Heart left ventricle (tissue), 16 donors: ENCODE data around the gene RAD51B. TPM values are rescaled to one million over a fixed set of nuclear protein-coding genes. Genes with fewer than 3 reads are reported as not detected.
A peak's percentile ranks its signal among the peaks of the same experiment; 100 is the strongest.

Experiments used
- ATAC-seq, 4 donors: fragments of 200-7000 bp; cut with Tn5 transposase; one replicate each; pipeline ENCODE4 v1.9.1; 2020 to 2022; ENCODE audit warnings: moderate library complexity in 4 of 4, mild to moderate bottlenecking in 3 of 4, moderate number of reproducible peaks in 1 of 4
- DNase-seq, 5 donors: peaks; one replicate each; pipeline ENCODE4 v3.0.0-alpha.2; 2020
- H3K27ac ChIP-seq, 12 donors: fragments of 200-600 bp; sonication (generic) in 4 of 12; one replicate each; pipeline versions ENCODE4 v1.5.0 to v1.8.0; 2016 to 2022; ENCODE audit warnings: mild to moderate bottlenecking in 2 of 12
- H3K27me3 ChIP-seq, 9 donors: fragments of 200-600 bp; sonication (generic) in 2 of 9; one replicate each; pipeline versions ENCODE4 v1.5.1 to v1.8.0; 2016 to 2022; ENCODE audit warnings: mild to moderate bottlenecking in 3 of 9
- H3K36me3 ChIP-seq, 9 donors: fragments of 200-600 bp; sonication (generic) in 2 of 9; one replicate each; pipeline versions ENCODE4 v1.5.0 to v1.8.0; 2018 to 2022; ENCODE audit warnings: mild to moderate bottlenecking in 2 of 9
- H3K4me1 ChIP-seq, 12 donors: fragments of 200-600 bp; sonication (generic) in 4 of 12; one replicate each; pipeline versions ENCODE4 v1.5.0 to v1.8.0; 2016 to 2022; ENCODE audit warnings: mild to moderate bottlenecking in 3 of 12
- H3K4me3 ChIP-seq, 12 donors: fragments of 200-600 bp; sonication (generic) in 4 of 12; one replicate each; pipeline versions ENCODE4 v1.5.0 to v1.8.0; 2017 to 2022; ENCODE audit warnings: mild to moderate bottlenecking in 9 of 12, moderate library complexity in 4 of 12
- H3K9me3 ChIP-seq, 12 donors: fragments of 200-600 bp; sonication (generic) in 4 of 12; one replicate each; pipeline versions ENCODE4 v1.5.0 to v1.8.0; 2016 to 2022; ENCODE audit warnings: mild to moderate bottlenecking in 1 of 12
- CTCF ChIP-seq, 12 donors: fragments of 200-600 bp; sonication (generic) in 4 of 12; IDR thresholded peaks; one replicate each; pipeline versions ENCODE4 v1.5.0 to v1.8.0; 2018 to 2022; ENCODE audit warnings: antibody characterized with exemption in 12 of 12, mild to moderate bottlenecking in 5 of 12
- POLR2A ChIP-seq, 2 donors: fragments of 450-650 bp; IDR thresholded peaks; one replicate each; pipeline ENCODE4 v1.6.1; 2017; ENCODE audit warnings: antibody characterized with exemption in 2 of 2, mild to moderate bottlenecking in 2 of 2, moderate library complexity in 2 of 2
- WGBS, 4 donors: extraction: QIAGEN DNeasy Blood & Tissue Kit in 2 of 4; methylation state at CpG; one replicate each; pipeline versions ENCODE4 v1.1.5 to v1.1.7; 2013 to 2018; 5-methylcytosine and 5-hydroxymethylcytosine counted together
- intact Hi-C, 10 donors: fragments of 100-400 bp; cut with DNase I; formaldehyde crosslinking; loops; one replicate each; pipeline versions ENCODE4 v1.11.1 to v1.14.2; 2022
- polyA plus RNA-seq, 2 donors: library from polyadenylated mRNA; stranded (reverse); fragments of 200-250 nt; gene quantifications; one replicate each; pipeline ENCODE4 v1.2.3, GENCODE V29; 2013
- total RNA-seq, 9 donors: library from RNA; depleted of rRNA in 2 of 9; stranded (reverse); fragments of >200 nt in 2 of 9; fragmentation: NEBNext Ultra II Directional in 3 of 9; extraction: Animal tissue kit (Norgen Biotek cat#: 25700) in 3 of 9; gene quantifications; one replicate each; pipeline versions ENCODE4 v1.1.0 to v1.2.4, GENCODE V29; 2016 to 2023
- donor health status: ischemic (EF 13 %, LVEDD 7.1; RV severe dilation, severe dysfunction).
- donor health status: healthy with polysubstance abuse.
- donor health status: DM: no; HTN: yes; CAD: no.
- donor health status: DM: no; HTN: no; CAD: no.
- donor health status: ischemic (EF 25% LVEDD 6.9; RV normal size, moderate dysfunction).
- donor health status: ischemic (EF 25% LVEDD 5.7; RV mildly dilated, moderate dysfunction).
- donor health status: healthy.
- donor health status: DM: yes; HTN: yes; CAD: no.
- donor health status: ischemic (EF 35%, LVEDD 5.7; RV mildly dilated, moderate dysfunction).
- donor health status: nonischemic (EF 11% LVEDD 7.7; RV severe dilation, severe dysfunction).
- donor health status: DM: yes; HTN: yes; CAD: no.
- donor health status: PGD.
- donor health status: ischemic (EF 29% LVEDD 5.4; RV normal size, mild dysfunction).
- donor health status: nonischemic (EF 23%, LVEDD 6.1; RV moderate dilation, normal function).

RAD51B gene
- total and polyA plus RNA-seq, 11 donors: 1.3 to 11.3 (median 3.2) TPM

- intact Hi-C loops: no loop called here
- ATAC-seq: peak in 1 of 4 donors; percentile 32
- Histone ChIP-seq H3K36me3 (no peaks in the 10 kb centered on the region), H3K4me3 (peak overlapping the region in 2 of 12 donors; percentile 19 to 39), H3K27me3 (no peaks in the 10 kb centered on the region), H3K27ac (peak overlapping the region in 3 of 12 donors; percentile 11 to 78 (median 27)), H3K4me1 (peaks cover 0 to 4% (median 0%) of the 10 kb centered on the region in 12 donors), H3K9me3 (peaks cover 0 to 11% (median 0%) of the 10 kb centered on the region in 12 donors)
- WGBS, 4 donors: 62 to 83% (median 76%) methylated on average over 5 of the region's 5 CpGs
- DNase-seq: no peak
- TF ChIP-seq CTCF (IDR thresholded peaks at IDR 0.05) (no peak), POLR2A (IDR thresholded peaks at IDR 0.05) (no peak)
Observed at GRCh38 chr14:68088451-68088854, 268.9 kb downstream of the RAD51B start.

- H3K4me1 ChIP-seq: peaks cover 0 to 4% (median 0%) of the 10 kb centered on the region in 12 donors
- no peaks in the 10 kb centered on the region for H3K27me3 ChIP-seq
- intact Hi-C loops: no loop called here
- WGBS, 4 donors: 71 to 75% (median 74%) methylated on average over 5 of the region's 5 CpGs
- peak overlapping the region in 4 of 12 donors; percentile 1 to 78 (median 19) for H3K27ac ChIP-seq
- peaks cover 0 to 11% (median 0%) of the 10 kb centered on the region in 12 donors for H3K9me3 ChIP-seq
- H3K4me3 ChIP-seq: no peak overlapping the region
- no peaks in the 10 kb centered on the region for H3K36me3 ChIP-seq
- peak in 2 of 4 donors; percentile 26 to 65 for ATAC-seq
- TF ChIP-seq CTCF (IDR thresholded peaks at IDR 0.05): no peak
- no peak for TF ChIP-seq POLR2A (IDR thresholded peaks at IDR 0.05)
- no peak for DNase-seq
Observed at GRCh38 chr14:68089146-68089731, 269.7 kb downstream of the RAD51B start.

- Histone ChIP-seq H3K36me3 (no peaks in the 10 kb centered on the region), H3K9me3 (peaks cover 0 to 11% (median 0%) of the 10 kb centered on the region in 12 donors), H3K27me3 (peaks cover 0 to 6% (median 0%) of the 10 kb centered on the region in 9 donors), H3K4me1 (no peaks in the 10 kb centered on the region), H3K4me3 (no peak overlapping the region), H3K27ac (peak overlapping the region in 1 of 12 donors; percentile 35)
- ATAC-seq (no peak), DNase-seq (no peak)
- no peak for TF ChIP-seq POLR2A (IDR thresholded peaks at IDR 0.05)
- TF ChIP-seq CTCF (IDR thresholded peaks at IDR 0.05): no peak
- 66 to 84% (median 77%) methylated on average over 2 of the region's 2 CpGs for WGBS, 4 donors
- intact Hi-C loops: no loop called here
Observed at GRCh38 chr14:68094158-68094557, 274.6 kb downstream of the RAD51B start.

- Histone ChIP-seq H3K4me3 (no peak overlapping the region), H3K27me3 (peaks cover 0 to 9% (median 0%) of the 10 kb centered on the region in 9 donors), H3K36me3 (no peaks in the 10 kb centered on the region), H3K27ac (peak overlapping the region in 1 of 12 donors; percentile 35), H3K4me1 (no peaks in the 10 kb centered on the region), H3K9me3 (peaks cover 0 to 11% (median 0%) of the 10 kb centered on the region in 12 donors)
- intact Hi-C loops: no loop called here
- WGBS, 4 donors: 73 to 91% (median 87%) methylated on average over 1 of the region's 1 CpG
- TF ChIP-seq POLR2A (IDR thresholded peaks at IDR 0.05): no peak
- no peak for TF ChIP-seq CTCF (IDR thresholded peaks at IDR 0.05)
- no peak for ATAC-seq
- no peak for DNase-seq
Observed at GRCh38 chr14:68094752-68095151, 275.2 kb downstream of the RAD51B start.
